Pancreas (tissue), 10 donors: ENCODE measurements around the gene CCDC182. TPM values are rescaled to one million over a fixed set of nuclear protein-coding genes. Genes with fewer than 3 reads are reported as not detected.

Experiments
- ATAC-seq, 4 donors: fragments of 200-7000 bp; cut with Tn5 transposase; one replicate each; pipeline versions ENCODE4 v1.8.0 to v1.9.1; 2020; ENCODE audit warnings: mild to moderate bottlenecking in 4 of 4, moderate library complexity in 4 of 4
- DNase-seq, 6 donors: peaks; one replicate each; pipeline ENCODE4 v3.0.0-alpha.2; 2020
- FAIRE-seq: peaks from 2 replicates; lab custom pipeline; 2012; peaks lifted over from hg19 to GRCh38; lab: Jason Lieb, UNC
- H3K27ac ChIP-seq, 4 donors: fragments of 200-600 bp; sonication (generic); 1 replicate in 3 of 4; 2 replicates in 1 of 4; pipeline versions ENCODE4 v1.5.0 to v1.8.0; 2020
- H3K27me3 ChIP-seq, 4 donors: fragments of 200-600 bp; one replicate each; pipeline ENCODE4 v1.8.0; 2021
- H3K36me3 ChIP-seq, 3 donors: fragments of 200-600 bp; sonication (generic) in 1 of 3; one replicate each; pipeline versions ENCODE4 v1.5.0 to v1.8.0; 2020 to 2021
- H3K4me1 ChIP-seq, 3 donors: fragments of 200-600 bp; one replicate each; pipeline ENCODE4 v1.8.0; 2021
- H3K4me3 ChIP-seq, 4 donors: fragments of 200-600 bp; sonication (generic) in 2 of 4; one replicate each; pipeline versions ENCODE4 v1.5.0 to v1.8.0; 2020 to 2021
- H3K9me3 ChIP-seq, 4 donors: fragments of 200-600 bp; one replicate each; pipeline ENCODE4 v1.8.0; 2021
- WGBS, 2 donors: extraction: QIAGEN DNeasy Blood & Tissue Kit; methylation state at CpG; one replicate each; pipeline ENCODE4 v1.1.7; 2013; 5-methylcytosine and 5-hydroxymethylcytosine counted together
- intact Hi-C, 3 donors: fragments of 100-400 bp; cut with DNase I; formaldehyde crosslinking; loops; one replicate each; pipeline versions ENCODE4 v1.11.1 to v1.14.2; 2022
- polyA plus RNA-seq, 2 donors: library from polyadenylated mRNA; stranded (reverse); fragments of 200-250 nt; gene quantifications; one replicate each; pipeline ENCODE4 v1.2.3, GENCODE V29; 2013
- total RNA-seq, 6 donors: library from RNA; stranded (reverse); fragmentation: NEBNext Ultra II Directional in 4 of 6; extraction: Animal tissue kit (Norgen Biotek cat#: 25700) in 4 of 6; gene quantifications; one replicate each; pipeline versions ENCODE4 v1.2.1 to v1.2.4, GENCODE V29; 2021 to 2023
- TF ChIP-seq, protein P1 (sequence below), 4 donors: fragments of 200-600 bp; sonication (generic) in 3 of 4; IDR thresholded peaks; one replicate each; pipeline versions ENCODE4 v1.5.0 to v1.8.0; 2021; ENCODE audit warnings: antibody characterized with exemption in 4 of 4
- donor health status: healthy with polysubstance abuse.
- donor health status: DM: no; HTN: no; CAD: no; lungs with moderate emphysema.
- donor health status: DM: no; HTN: no; CAD: no.
- donor health status: control.
- donor health status: control.
- donor health status: Bipolar disorder and iron deficiency.
- donor health status: DM: yes; HTN: yes; CAD: no.
- donor health status: DM: no; HTN: no; CAD: no.
- donor health status: DM: no; HTN: no; CAD: no.
- donor health status: DM: yes; HTN: yes; CAD: no.

Gene CCDC182
- total and polyA plus RNA-seq, 8 donors: not detected

- Histone ChIP-seq H3K4me1 (no peaks in the 10 kb centered on the region), H3K27me3 (no peaks in the 10 kb centered on the region), H3K27ac (no peak overlapping the region), H3K4me3 (no peak overlapping the region), H3K36me3 (no peaks in the 10 kb centered on the region), H3K9me3 (no peaks in the 10 kb centered on the region)
- DNase-seq: no peak
- 75 to 80% methylated on average over 5 of the region's 5 CpGs for WGBS, 2 donors
- intact Hi-C loops: no loop called here
- no peak for FAIRE-seq
- TF ChIP-seq, protein P1, sequence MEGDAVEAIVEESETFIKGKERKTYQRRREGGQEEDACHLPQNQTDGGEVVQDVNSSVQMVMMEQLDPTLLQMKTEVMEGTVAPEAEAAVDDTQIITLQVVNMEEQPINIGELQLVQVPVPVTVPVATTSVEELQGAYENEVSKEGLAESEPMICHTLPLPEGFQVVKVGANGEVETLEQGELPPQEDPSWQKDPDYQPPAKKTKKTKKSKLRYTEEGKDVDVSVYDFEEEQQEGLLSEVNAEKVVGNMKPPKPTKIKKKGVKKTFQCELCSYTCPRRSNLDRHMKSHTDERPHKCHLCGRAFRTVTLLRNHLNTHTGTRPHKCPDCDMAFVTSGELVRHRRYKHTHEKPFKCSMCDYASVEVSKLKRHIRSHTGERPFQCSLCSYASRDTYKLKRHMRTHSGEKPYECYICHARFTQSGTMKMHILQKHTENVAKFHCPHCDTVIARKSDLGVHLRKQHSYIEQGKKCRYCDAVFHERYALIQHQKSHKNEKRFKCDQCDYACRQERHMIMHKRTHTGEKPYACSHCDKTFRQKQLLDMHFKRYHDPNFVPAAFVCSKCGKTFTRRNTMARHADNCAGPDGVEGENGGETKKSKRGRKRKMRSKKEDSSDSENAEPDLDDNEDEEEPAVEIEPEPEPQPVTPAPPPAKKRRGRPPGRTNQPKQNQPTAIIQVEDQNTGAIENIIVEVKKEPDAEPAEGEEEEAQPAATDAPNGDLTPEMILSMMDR (IDR thresholded peaks at IDR 0.05): no peak
- ATAC-seq: no peak
Observed at GRCh38 chr17:57726838-57727237, 18.3 kb downstream of the CCDC182 start.

DNA sequence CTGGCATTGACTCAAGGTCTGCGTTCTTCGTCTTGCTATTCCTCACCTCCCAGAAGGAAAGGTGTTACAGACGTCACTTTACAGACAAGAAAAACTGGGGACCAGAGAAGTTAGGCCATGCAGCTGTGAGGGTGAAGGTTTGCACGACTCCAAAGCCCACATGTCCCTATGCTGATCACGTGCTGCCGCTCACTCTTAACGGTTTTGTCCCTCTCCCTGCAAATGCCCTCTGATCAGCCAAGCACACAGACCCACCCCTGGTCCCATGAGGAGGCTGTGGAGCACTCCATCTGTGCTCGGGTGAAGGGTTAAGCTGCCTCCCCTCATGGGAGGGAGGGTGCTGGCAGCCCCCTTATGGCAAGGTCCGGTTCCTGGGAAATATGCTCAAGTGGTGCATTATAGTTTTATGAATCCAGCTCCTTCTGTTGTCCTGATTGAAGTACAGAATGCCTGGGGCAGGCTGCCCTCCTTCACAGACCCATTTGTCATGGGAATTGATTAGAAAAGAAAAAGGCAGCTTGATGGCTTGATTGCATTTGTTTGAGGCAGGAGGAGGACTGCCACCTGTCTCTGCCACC, 18.8 kb downstream of the CCDC182 start:
- ATAC-seq (no peak), DNase-seq (no peak), FAIRE-seq (no peak)
- Histone ChIP-seq H3K9me3 (no peaks in the 10 kb centered on the region), H3K4me3 (no peak overlapping the region), H3K36me3 (no peaks in the 10 kb centered on the region), H3K27me3 (no peaks in the 10 kb centered on the region), H3K27ac (no peak overlapping the region), H3K4me1 (no peaks in the 10 kb centered on the region)
- 70 to 71% methylated on average over 9 of the region's 9 CpGs for WGBS, 2 donors
- intact Hi-C loops: no loop called here
- TF ChIP-seq, protein P1 (IDR thresholded peaks at IDR 0.05): no peak

GRCh38 chr17:57724729-57725125, 20.4 kb downstream of the CCDC182 start:
- no peak for ATAC-seq
- H3K36me3 ChIP-seq: no peaks in the 10 kb centered on the region
- FAIRE-seq: no peak
- 81% methylated on average over 5 of the region's 5 CpGs for WGBS, 2 donors
- no peak overlapping the region for H3K4me3 ChIP-seq
- no peak overlapping the region for H3K27ac ChIP-seq
- intact Hi-C loops: no loop called here
- TF ChIP-seq, protein P1 (IDR thresholded peaks at IDR 0.05): no peak
- H3K9me3 ChIP-seq: no peaks in the 10 kb centered on the region
- H3K4me1 ChIP-seq: no peaks in the 10 kb centered on the region
- no peaks in the 10 kb centered on the region for H3K27me3 ChIP-seq
- DNase-seq: no peak

- Histone ChIP-seq H3K36me3 (no peaks in the 10 kb centered on the region), H3K27ac (no peak overlapping the region), H3K27me3 (no peaks in the 10 kb centered on the region), H3K4me1 (no peaks in the 10 kb centered on the region), H3K4me3 (no peak overlapping the region), H3K9me3 (no peaks in the 10 kb centered on the region)
- DNase-seq: no peak
- FAIRE-seq: no peak
- TF ChIP-seq, protein P1 (IDR thresholded peaks at IDR 0.05): no peak
- intact Hi-C loops: no loop called here
- WGBS, 2 donors: 82 to 84% methylated on average over 14 of the region's 14 CpGs
- no peak for ATAC-seq
Observed at GRCh38 chr17:57724026-57724728, 20.9 kb downstream of the CCDC182 start.

DNA sequence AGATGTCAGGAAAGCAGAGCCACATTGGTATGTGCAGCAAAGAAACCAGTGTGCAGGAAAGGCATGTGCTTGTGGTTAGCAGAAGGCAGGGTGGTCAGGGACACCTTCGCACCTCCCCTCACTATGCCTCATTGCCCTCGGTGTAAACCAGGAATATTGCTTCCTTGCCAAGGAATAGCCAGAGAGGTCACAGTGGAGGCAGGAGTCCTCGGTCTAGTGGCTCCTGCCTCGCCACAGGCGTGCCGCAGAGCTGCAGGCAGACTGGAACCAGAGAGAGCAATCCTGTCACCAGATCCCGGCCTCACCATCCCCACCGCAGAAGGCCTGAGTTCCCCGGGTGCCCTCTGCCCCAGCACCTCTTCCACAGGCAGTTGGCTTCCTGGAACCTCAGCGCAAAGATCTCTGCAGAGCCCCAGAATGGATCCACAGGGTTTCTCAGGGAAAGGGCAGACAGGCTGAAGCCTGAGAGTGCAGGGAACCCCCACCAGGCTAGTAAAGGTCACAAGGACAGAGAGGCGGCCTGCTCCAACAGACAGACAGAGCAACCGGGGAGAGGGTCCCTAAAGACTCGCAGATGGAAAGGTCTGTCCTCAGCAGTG, 21.6 kb downstream of the CCDC182 start:
- Histone ChIP-seq H3K27ac (no peak overlapping the region), H3K4me3 (no peak overlapping the region), H3K27me3 (no peaks in the 10 kb centered on the region), H3K4me1 (no peaks in the 10 kb centered on the region), H3K36me3 (no peaks in the 10 kb centered on the region), H3K9me3 (no peaks in the 10 kb centered on the region)
- FAIRE-seq (no peak), DNase-seq (no peak), ATAC-seq (no peak)
- intact Hi-C loops: no loop called here
- 76 to 80% methylated on average over 13 of the region's 13 CpGs for WGBS, 2 donors
- TF ChIP-seq, protein P1 (IDR thresholded peaks at IDR 0.05): no peak
